NCI-H2196 (cell line): ENCODE results near the gene LEP.
"Not testable (repeated sequence)": the region's sequence is repeated elsewhere in the genome, so short reads cannot be mapped to it uniquely, and the experiment has no call there.

Experiments used
- DNase-seq: peaks from one replicate; lab custom pipeline; 2025; ENCODE audit not compliant: unreplicated experiment; lab: John Stamatoyannopoulos, UW

LEP gene

DNA sequence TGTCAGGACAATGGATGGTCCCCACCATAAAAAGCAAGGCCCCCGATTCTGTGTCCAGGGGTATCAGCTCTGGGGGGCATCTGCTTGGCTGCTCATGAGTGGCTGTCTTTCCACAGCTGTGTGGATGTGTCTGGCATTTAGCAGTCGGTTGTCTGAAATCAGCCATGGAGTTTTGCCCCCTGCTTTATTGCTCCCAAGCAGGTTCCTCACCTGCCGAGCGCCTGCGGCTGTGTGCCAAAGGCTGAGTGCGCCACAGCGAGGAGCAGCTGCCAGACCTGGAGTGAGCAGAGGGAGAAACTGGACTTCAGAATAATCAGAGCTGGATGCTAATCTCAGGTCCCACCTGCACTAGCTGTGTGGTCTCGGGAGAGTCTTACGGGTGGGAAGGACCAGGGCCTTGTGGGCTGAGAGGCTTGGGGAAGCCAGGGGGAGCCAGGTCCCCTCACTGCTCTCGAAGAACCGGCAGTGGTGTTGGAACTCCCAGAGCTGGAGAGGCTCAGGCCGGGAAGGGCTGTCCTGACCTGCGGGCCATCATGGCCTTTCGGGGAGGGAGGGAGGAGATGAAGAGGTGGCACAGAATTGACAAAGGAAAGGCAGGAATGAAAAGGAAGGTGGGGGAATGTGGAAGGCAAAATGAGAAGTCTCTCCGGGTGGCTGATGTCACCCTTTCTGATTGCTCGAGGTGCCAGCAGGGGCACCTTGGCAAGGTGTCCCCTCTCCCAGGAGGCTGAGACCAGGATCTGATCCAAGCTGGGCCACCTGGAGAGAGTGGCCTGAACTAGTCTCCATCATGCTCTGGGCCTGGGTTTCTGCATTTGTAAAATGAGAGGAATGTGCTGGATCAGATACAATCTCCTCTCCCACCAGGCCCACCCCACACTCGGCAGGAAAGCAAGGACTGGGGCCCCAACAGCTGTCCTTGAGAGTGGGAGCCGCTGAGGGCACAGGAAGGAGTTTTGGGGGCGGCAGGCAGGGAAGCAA lies 30.2 kb upstream of the LEP start:
- peak; percentile 72 for DNase-seq

DNA sequence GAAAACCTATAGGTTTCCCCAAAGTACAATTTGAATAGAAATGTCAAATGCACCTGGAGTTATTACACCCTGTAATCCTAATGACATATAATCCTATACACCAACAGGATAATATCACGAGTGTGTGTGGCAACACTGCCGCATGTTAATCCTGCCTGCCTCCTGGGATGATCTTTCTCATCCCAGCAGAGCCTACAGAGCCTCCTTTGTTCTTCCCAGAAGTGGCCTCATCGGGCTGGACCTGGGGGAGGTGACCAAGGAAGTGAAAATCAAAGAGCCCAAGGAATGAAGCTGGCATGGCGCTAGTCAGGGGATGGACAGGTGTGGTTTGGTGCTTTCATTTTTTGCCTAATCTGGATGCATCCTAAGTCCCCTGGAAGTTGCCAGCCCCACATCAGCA lies 29.5 kb upstream of the LEP start:
- DNase-seq: no peak

DNA sequence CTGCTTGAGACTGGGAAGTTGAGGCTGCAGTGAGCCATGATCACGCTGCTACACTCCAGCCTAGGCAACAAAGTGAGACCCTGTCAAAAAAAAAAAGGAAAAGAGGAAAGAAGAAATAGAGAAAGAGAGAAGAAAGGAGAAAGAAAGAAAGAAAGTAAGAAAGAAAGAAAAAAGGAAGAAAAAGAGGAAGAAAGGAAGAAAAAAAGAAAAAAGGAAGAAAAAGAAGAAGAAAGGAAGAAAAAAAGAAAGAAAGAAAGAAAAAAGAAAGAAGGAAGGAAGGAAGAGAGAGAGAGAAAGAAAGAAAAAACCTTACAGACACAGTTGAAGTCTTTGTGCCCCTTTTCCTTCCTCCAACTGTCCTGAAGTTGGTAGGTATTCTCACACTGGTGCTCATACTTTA lies 26.6 kb upstream of the LEP start:
- DNase-seq: no peak

DNA sequence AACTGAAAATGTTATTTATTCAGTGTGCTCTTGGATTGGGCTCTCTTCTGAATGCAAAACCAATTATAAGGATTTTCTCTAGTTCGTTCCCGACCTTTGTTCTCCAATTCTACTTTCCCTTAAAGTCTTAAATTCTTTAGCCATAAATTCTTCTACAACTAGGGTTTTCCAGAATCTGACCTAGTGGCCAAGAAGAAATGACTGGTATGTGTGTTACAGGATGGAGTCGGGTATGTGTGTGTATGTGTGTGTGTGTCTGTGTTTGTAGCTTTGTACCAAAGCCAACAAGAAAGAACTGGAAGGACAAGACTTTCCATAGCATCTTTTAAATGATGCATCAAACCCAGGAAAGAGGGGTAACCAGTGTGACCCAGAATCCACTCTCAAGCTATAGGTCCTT lies 25.8 kb upstream of the LEP start:
- DNase-seq: no peak

DNA sequence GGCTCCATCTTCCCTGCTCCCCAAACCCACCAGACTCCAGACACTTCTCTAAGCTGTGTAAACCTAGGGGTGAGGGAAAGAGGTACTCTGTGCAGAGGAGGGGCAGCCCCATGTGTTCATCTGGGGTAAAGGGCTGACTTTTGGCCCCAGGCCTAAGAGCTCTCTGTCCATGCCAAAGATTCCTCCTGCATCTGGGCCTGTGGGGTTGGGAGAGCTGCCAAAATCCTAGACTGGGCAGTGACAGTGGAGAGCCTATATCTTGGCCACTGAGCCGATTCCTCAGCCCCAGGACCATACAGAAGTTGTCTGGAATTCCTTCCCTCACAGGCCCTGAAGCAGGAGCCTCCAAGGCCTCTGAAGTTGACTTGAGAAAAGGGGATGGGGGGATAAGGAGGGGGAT lies 25.3 kb upstream of the LEP start:
- DNase-seq: no peak

DNA sequence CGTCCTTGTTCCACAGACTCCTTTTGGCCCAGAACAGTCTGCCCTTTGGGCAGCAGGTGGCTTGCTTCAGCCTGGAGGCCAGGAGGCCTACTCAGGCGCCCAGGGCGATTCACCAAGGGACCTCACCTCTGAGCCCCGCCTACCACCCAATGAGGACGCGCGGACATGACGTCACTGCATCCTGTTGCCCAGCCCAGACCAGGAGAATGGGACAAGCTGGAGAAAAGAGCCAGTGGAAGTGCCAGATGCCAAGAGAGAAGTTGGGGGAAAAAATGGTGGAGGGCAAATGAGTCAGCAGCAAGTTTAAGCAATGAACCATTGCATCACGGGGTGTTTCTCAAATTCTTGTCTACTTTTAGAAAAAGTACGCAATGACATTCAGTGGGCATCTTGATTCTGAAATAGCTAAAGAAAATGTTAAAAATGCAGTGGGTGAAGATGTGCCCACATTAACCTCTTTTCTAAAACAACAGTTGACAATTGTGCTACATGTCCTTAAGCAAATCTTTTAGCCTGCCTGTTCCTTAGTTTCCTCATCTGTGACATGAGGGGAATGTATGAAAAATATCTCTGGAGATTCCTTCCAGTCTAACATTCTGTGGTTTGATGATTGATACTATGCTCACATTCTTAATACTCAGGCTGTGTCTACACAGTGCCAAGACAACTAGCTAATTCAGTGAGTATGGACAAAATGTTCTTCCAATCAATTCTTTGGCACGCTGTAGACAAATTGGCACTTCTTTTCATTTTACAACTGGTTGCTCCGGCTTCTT lies 23.9 kb upstream of the LEP start:
- no peak for DNase-seq

DNA sequence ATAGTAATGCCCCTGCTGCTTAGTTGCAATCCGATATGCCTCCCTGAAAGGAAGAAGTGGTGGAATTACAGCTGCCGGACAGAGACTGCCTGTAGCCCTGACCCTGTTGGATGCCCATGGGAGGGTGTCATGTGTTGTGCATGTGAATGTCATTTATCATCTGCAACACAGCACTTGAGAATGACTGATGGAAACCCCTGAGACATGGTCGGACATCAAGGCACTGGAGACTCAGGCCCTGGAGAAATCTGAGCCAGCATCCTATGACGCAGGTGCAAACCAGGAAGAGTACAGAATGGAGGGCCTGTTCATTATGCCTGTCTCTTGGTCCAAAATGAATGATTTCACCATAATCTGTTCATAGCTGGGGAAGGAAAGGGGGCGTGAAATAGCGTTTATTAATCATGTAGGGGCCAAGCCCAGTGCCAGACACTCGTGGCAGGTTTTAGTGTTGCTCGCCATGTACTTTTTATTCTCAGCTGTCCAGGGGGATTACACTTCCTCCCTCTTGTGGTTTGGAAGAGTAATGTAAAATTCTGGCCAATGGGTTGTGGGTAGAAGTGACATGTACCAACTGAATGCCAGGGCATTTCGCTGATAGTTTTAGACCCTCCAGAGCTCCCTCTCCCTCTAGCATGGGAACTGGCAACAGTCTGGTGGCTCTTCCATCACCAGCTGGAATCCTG lies 23.0 kb upstream of the LEP start:
- no peak for DNase-seq

DNA sequence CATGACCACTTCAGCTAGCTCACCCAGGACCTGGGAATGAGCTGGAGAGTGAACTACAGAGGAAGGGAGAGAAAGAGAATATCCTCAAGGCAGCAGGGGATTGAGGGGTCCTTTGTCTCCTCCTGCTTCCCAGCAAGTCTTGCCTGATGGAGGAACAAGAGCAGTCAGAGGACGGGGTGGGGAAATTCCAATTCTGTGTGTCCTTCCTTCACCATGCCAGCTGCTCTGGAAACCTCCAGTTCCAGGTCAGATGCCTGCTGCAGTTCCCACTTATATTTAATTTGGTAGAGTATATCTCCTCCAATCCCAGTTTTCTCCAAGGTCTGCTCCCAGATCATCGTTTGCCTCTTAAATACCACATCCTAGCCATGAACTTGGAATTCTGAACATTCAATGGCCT lies 21.4 kb upstream of the LEP start:
- no peak for DNase-seq

DNA sequence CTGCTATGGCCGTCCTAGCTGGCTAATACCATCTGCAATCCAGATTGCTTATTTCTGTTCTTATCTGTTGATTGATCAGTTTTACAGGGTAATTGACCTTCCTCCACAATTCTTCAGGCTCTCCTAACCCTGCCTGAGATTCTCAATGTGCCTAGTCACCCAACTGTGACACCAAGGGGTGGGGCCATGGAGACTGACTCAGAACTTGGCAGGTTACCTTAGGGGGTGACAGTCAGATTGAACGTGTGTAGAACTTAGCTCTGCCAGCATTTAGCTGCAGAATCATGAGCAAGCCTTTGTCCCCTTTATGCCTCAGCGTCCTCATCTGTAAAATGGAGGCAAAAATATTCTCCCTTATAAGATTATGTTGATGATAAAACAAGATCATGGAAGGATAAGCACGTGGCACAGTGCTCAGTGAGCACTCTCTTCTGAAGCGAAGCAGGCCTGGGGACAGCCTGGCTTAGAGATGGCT lies 19.1 kb upstream of the LEP start:
- DNase-seq: no peak

DNA sequence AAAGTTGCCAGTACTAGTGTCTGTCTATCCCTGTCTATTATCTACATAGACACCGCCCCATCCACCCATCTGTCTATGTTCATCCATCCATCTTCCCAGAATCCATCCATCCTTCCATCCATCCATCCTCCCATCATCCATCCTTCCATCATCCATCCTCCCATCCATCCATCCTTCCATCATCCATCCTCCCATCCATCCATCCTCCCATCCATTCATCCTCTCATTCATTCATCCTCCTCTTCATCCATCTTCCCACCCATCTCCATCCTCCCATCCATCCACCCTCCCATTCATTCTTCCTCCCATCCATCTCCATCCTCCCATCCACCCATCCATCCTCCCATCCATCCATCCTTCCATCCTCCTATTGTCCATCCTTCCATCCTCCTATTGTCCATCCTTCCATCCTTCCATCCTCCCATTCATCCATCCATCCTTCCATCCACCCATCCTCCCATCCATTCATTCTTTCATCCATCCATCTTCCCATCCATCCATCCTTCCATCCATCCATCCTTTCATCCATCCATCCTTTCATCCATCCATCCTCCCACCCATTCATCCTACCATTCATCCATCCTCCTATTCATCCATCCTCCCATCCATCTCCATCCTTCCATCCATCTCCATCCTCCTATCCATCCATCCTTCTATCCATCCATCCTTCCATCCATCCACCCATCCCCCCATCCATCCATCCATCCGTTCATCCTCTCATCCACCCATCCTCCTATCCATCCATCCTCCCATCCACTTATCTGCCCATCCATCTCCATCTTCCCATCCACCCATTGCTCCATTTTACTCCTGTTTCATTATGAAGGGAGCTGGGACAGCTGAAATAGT lies 14.7 kb upstream of the LEP start:
- no peak for DNase-seq

DNA sequence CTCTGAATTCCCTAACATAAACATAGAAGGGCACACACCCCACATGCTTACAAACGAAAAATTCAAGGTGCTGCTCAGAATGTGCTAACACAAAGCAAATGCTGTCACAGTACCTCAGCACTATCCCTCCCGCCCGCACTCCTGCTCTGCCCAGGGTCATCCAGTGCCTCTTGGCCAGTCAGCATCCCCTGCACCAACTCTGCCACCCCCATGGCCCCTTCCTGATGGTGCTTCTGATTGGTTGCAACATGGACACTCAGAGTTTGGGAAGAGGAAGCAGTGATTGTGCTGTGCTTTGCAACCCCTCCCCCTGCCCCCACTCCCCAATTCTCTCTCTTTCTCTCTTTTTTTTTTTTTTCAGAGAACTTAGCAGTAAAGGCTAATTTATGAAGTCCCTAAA lies 13.8 kb upstream of the LEP start:
- DNase-seq: no peak

DNA sequence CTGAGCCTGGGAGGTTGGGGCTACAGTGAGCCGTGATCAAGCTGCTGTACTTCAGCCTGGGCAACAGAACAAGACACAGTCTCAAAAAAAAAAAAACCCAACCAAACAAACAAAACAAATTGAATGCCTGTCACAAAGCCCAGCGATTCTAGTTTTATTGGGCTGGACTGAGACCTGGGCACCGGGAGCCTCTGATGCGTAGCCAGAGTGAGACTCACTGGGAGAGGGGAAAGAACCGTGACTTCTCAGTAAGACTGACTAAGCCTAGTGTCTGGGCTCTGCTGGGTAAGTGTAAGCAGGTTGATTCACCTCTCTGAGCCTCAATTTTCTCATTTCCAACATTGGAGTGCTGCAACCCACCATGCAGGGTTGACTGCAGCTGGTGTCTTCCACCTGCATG lies 10.1 kb upstream of the LEP start:
- no peak for DNase-seq

DNA sequence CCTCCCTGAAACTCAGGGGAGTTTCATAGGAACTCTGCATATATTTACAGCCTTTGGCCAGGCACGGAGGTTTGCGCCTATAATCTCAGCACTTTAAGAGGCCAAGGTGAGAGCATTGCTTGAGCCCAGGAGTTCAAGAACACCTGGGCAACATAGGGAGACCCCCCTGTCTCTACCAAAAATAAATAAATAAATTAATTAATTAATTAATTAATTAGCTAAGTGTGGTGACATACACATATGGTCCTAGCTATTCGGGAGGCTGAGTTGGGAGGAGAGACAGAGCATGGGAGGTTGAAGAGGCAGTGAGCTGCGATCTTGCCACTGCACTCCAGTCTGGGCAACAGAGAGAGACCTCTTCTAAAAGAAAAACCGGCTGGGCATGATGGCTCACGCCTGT lies 9.4 kb upstream of the LEP start:
- no peak for DNase-seq

DNA sequence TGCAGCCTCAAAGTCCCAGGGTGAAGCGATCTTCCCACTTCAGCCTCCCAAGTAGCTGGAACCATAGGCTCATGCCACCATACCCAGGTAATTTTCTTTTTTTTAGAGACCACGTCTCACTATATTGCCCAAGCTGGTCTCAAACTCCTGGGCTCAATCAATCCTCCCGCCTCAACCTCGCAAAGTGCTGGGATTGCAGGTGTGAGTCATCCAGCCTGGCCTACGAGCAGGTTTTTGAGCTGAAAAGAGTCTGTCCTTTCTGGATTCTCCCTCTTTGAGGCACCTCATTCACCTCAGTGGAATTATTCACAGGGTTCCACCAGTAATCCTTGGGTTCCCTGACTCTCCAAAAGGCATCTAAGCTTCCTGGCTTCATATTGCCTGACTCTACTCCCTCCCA lies 7.6 kb upstream of the LEP start:
- DNase-seq: no peak

DNA sequence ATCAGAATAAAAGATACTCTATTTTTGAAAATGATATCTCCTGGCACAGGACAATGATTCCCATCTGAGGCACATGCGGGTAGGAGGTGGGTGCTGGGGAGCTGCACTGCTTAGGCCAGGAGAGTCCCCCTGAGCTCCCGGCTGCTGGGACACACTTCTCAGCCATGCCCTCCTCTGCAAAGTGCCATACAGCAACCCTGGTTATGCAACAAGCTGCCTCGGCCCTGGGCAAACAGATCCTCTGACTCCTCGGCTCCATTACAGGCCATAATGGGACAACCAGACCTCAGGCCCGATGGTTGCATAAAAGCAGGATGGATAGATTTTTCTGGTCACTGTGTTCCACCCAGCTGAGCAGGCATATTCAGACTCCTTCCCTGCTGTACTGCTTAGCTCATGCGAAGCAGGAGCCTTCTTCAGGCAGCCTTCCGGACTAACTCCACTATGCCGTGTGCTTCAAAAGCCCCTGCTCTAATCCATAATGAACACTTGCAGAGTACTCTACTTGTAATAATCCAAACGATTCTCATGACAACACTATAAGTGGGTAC lies 6.5 kb upstream of the LEP start:
- DNase-seq: no peak

DNA sequence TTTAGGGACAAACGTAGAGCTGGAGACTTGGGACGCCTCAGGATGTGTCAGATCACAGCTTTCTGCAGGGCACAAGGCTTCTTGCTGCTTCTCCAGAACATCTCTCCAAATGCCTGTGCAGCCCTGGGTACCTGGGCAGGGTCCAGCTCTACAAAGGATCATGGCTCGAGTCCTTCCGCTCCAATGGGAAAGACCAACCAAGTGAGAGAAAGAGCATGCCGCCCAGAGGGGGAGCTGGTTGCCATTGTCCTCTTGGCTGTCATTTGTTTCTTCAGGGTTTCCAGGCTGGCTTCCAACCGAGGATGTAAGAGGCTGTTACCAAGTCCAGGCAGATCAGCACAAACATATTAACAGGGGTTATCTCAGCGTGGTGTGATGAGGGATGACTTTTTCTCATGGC lies 5.6 kb upstream of the LEP start:
- no peak for DNase-seq

DNA sequence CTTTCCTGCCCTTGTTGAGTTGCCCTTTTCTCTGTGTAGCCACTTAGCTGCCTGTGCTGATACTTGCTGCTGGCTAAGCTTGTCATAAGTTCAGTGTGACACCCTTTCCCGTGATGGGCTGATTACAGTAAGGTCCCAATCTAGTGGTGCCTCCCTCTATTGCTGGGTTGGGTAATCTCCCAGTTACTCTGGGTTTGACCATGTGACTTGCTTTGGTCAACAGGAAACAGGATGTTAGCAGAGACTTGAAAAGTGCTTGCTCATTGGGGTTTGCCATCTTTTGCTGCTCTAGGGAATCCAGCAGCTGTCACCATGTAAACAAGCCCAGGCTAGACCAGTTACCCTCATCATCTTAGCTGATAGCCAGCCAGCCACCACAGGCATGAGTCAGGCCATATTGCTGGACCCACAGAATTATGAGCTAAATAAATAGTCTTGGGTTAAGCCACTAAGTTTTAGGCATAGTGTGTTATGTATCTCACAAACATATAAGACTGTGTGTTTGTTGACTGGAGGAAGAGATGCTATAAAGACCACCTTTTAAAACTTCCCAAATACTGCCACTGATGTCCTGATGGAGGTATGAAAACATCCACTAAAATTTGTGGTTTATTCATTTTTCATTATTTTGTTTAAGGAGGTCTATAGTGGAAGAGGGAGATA lies 4.0 kb upstream of the LEP start:
- peak; percentile 14 for DNase-seq

DNA sequence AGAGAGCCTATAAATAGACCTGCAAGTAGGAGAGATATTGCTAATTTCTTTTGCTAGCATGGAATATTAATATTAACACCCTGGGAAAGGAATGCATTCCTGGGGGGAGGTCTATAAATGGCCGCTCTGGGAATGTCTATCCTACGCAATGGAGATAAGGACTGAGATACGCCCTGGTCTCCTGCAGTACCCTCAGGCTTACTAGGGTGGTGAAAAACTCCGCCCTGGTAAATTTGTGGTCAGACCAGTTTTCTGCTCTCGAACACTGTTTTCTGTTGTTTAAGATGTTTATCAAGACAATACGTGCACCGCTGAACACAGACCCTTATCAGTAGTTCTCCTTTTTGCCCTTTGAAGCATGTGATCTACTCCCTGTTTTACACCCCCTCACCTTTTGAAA lies 1.9 kb upstream of the LEP start:
- not testable (repeated sequence) for DNase-seq

DNA sequence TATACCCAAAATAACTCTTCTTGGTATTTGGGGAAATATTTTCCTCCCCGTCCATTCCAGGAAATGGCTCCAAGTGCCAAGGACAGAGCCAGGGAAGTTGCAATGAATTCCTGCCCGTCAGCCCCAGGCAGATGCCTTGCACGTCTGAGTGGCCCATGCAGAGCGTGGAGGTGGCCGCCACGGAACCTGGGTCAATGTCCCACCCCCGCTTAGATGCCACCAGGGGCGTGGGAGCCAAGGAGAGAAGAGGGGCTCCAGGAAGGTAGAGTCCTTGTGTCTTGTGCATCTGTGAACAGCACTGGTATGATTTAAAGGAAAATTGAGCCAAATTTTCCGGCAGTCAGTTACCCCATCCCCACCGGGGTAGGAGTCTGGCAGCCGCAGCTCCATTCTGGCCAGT lies 1.6 kb downstream of the LEP start:
- DNase-seq: no peak

DNA sequence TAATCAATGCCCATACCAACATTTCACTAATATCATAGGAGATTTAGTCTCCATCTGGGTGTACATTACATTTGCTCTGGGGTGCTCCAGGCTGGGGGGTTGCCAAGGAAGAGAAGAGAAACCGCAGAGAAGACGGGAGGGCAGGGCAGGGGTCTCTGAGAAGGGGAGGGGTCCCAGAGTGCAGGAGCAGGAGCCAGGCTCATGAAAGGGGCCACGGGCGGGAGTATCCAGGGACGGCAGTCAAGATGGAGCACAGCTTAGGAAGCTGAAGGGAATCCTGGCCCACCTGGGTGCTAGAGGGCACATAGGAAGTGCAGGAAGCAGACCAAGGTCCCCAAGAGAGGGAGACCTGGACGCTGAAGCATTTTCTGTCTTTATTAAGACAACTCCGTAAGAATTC lies 2.2 kb downstream of the LEP start:
- DNase-seq: no peak
